OCI-LY1 (cell line): Measurements from ENCODE around the gene WNT2.

Source experiments
- H2AFZ ChIP-seq: fragments of 200-600 bp; sonication (generic), shearing (Covaris generic); 2 replicates; pipeline ENCODE4 v1.6.0; 2014; ENCODE audit warnings: antibody characterized with exemption, mild to moderate bottlenecking, low read length
- H3F3A ChIP-seq: fragments of 200-600 bp; sonication (generic), shearing (Covaris generic); 2 replicates; pipeline ENCODE4 v1.6.0; 2014; ENCODE audit warnings: mild to moderate bottlenecking, antibody characterized with exemption, low read length, moderate library complexity; ENCODE audit not compliant: insufficient read depth
- H3K27ac ChIP-seq: fragments of 200-600 bp; sonication (generic); 2 replicates; pipeline ENCODE4 v1.5.1; 2014; ENCODE audit warnings: low read length, mixed run types, mild to moderate bottlenecking, low read depth; ENCODE audit not compliant: poor library complexity, severe bottlenecking
- H3K27me3 ChIP-seq: fragments of 200-600 bp; sonication (generic); 2 replicates; pipeline ENCODE4 v1.6.0; 2014; ENCODE audit warnings: antibody characterized with exemption, mild to moderate bottlenecking, low read length, moderate library complexity; ENCODE audit not compliant: insufficient read depth
- H3K36me3 ChIP-seq: fragments of 200-600 bp; sonication (generic); 2 replicates; pipeline ENCODE4 v1.6.1; 2014; ENCODE audit warnings: mild to moderate bottlenecking, antibody characterized with exemption, low read length, moderate library complexity, mixed read lengths; ENCODE audit not compliant: insufficient read depth
- H3K4me1 ChIP-seq: fragments of 200-600 bp; sonication (generic); 2 replicates; pipeline ENCODE4 v1.5.1; 2014; ENCODE audit warnings: mild to moderate bottlenecking, low read length, moderate library complexity; ENCODE audit not compliant: insufficient read depth, severe bottlenecking
- H3K4me2 ChIP-seq: fragments of 200-600 bp; sonication (generic), shearing (Covaris generic); 2 replicates; pipeline ENCODE4 v1.6.1; 2014; ENCODE audit warnings: low read length
- H3K4me3 ChIP-seq: fragments of 200-600 bp; sonication (generic); 2 replicates; pipeline ENCODE4 v1.5.1; 2014; ENCODE audit warnings: low read length, low read depth, mild to moderate bottlenecking, mixed read lengths; ENCODE audit not compliant: poor library complexity, severe bottlenecking
- H3K79me2 ChIP-seq: fragments of 200-600 bp; shearing (Covaris generic); 2 replicates; pipeline ENCODE4 v1.6.1; 2016; ENCODE audit warnings: mixed run types, low read length, mixed read lengths; ENCODE audit not compliant: insufficient read depth
- H3K9ac ChIP-seq: fragments of 200-600 bp; sonication (generic), shearing (Covaris generic); 2 replicates; pipeline ENCODE4 v1.6.1; 2014; ENCODE audit warnings: mild to moderate bottlenecking, low read length, mixed read lengths
- H3K9me2 ChIP-seq: fragments of 200-600 bp; sonication (generic), shearing (Covaris generic); 2 replicates; pipeline ENCODE4 v1.6.1; 2014; ENCODE audit warnings: low read depth, mild to moderate bottlenecking, low read length, mixed read lengths
- H3K9me3 ChIP-seq: fragments of 200-600 bp; shearing (Covaris generic); 2 replicates; pipeline ENCODE4 v1.6.1; 2014; ENCODE audit warnings: low read length, mixed read lengths
- H4K20me1 ChIP-seq: fragments of 200-600 bp; sonication (generic), shearing (Covaris generic); 2 replicates; pipeline ENCODE4 v1.6.0; 2016; ENCODE audit warnings: mild to moderate bottlenecking, low read length; ENCODE audit not compliant: insufficient read depth
- EZH2 ChIP-seq: fragments of 200-600 bp; sonication (generic), shearing (Covaris generic); IDR thresholded peaks from 2 replicates; pipeline ENCODE4 v1.8.0; 2017; ENCODE audit warnings: borderline replicate concordance, mixed run types, mild to moderate bottlenecking, antibody characterized with exemption, low read length, moderate library complexity, mixed read lengths
- TF ChIP-seq, protein P1 (sequence below): fragments of 200-600 bp; sonication (generic), shearing (Covaris generic); IDR thresholded peaks from 2 replicates; pipeline ENCODE4 v1.5.1; 2017; ENCODE audit warnings: mild to moderate bottlenecking, antibody characterized with exemption, low read length, moderate library complexity, mixed read lengths

Gene WNT2

DNA sequence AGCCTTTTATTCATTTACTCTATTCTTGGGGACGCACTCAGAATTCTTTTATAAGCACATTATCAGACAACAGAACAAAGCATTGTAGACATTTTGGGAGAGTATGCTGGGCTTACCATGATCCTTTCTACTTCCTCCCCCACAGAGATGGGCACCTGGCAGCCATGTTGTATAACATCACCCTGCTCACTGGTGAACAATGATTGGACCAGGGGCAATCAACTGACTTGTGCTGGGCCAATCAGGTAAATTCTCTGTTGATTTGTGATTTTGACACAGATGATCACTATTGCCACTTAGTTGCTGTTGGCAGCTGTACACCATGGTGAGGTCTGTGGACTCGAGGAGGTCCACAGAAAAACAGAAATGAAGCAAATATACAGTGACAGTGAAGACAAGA, 43.7 kb downstream of the WNT2 start:
- H3K9ac ChIP-seq: no peak overlapping the region
- no peak overlapping the region for H3K4me2 ChIP-seq
- H2AFZ ChIP-seq: no peak overlapping the region
- no peaks in the 10 kb centered on the region for H4K20me1 ChIP-seq
- no peak for TF ChIP-seq EZH2
- TF ChIP-seq, protein P1, sequence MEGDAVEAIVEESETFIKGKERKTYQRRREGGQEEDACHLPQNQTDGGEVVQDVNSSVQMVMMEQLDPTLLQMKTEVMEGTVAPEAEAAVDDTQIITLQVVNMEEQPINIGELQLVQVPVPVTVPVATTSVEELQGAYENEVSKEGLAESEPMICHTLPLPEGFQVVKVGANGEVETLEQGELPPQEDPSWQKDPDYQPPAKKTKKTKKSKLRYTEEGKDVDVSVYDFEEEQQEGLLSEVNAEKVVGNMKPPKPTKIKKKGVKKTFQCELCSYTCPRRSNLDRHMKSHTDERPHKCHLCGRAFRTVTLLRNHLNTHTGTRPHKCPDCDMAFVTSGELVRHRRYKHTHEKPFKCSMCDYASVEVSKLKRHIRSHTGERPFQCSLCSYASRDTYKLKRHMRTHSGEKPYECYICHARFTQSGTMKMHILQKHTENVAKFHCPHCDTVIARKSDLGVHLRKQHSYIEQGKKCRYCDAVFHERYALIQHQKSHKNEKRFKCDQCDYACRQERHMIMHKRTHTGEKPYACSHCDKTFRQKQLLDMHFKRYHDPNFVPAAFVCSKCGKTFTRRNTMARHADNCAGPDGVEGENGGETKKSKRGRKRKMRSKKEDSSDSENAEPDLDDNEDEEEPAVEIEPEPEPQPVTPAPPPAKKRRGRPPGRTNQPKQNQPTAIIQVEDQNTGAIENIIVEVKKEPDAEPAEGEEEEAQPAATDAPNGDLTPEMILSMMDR: no peak
- H3K9me3 ChIP-seq: no peaks in the 10 kb centered on the region
- no peaks in the 10 kb centered on the region; the same call in 1 of the 2 replicates for H3K27me3 ChIP-seq
- H3K4me1 ChIP-seq: no peaks in the 10 kb centered on the region
- no peak overlapping the region for H3K27ac ChIP-seq
- no peaks in the 10 kb centered on the region for H3F3A ChIP-seq
- H3K79me2 ChIP-seq: no peaks in the 10 kb centered on the region
- H3K36me3 ChIP-seq: no peaks in the 10 kb centered on the region
- H3K4me3 ChIP-seq: no peak overlapping the region
- no peaks in the 10 kb centered on the region for H3K9me2 ChIP-seq

- H3K79me2 ChIP-seq: no peaks in the 10 kb centered on the region
- no peak overlapping the region for H3K9ac ChIP-seq
- no peak for TF ChIP-seq EZH2
- TF ChIP-seq, protein P1: no peak
- H3K4me2 ChIP-seq: no peak overlapping the region
- H3K27me3 ChIP-seq: no peaks in the 10 kb centered on the region; the same call in 1 of the 2 replicates
- H3F3A ChIP-seq: no peaks in the 10 kb centered on the region
- H3K9me3 ChIP-seq: no peaks in the 10 kb centered on the region
- no peaks in the 10 kb centered on the region for H3K9me2 ChIP-seq
- H2AFZ ChIP-seq: no peak overlapping the region
- no peaks in the 10 kb centered on the region for H3K36me3 ChIP-seq
- H4K20me1 ChIP-seq: no peaks in the 10 kb centered on the region
- H3K4me3 ChIP-seq: no peak overlapping the region
- H3K4me1 ChIP-seq: no peaks in the 10 kb centered on the region
- no peak overlapping the region for H3K27ac ChIP-seq
These were observed 44.8 kb downstream of the WNT2 start for GRCh38 chr7:117278040-117278439.

DNA sequence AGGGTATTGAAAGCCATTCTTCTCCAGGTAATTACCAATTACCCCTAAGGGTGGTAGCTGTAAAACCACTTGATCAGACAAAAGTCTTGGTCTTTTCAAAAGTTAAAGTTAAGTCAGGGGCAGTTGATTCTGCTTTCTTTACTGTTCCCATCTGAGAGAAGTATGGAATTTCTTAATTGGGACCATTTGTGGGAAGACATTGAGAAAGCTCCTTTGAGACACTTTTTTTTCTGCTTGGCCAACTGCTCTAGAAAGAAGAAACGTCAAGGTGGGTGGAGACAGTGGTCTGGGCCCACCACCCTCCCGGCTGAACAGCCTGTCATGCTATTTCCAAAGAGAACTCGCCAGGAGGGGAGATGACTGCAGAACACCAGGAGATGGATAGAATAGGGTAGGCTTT, 45.3 kb downstream of the WNT2 start:
- H3K79me2 ChIP-seq: no peaks in the 10 kb centered on the region
- H3K9me3 ChIP-seq: no peaks in the 10 kb centered on the region
- TF ChIP-seq EZH2: no peak
- H2AFZ ChIP-seq: no peak overlapping the region
- H3K9ac ChIP-seq: no peak overlapping the region
- H3K9me2 ChIP-seq: no peaks in the 10 kb centered on the region
- H4K20me1 ChIP-seq: no peaks in the 10 kb centered on the region
- H3K4me1 ChIP-seq: no peaks in the 10 kb centered on the region
- H3K27me3 ChIP-seq: no peaks in the 10 kb centered on the region; the same call in 1 of the 2 replicates
- H3K4me3 ChIP-seq: no peak overlapping the region
- no peak overlapping the region for H3K4me2 ChIP-seq
- H3K36me3 ChIP-seq: no peaks in the 10 kb centered on the region
- no peak overlapping the region for H3K27ac ChIP-seq
- no peaks in the 10 kb centered on the region for H3F3A ChIP-seq

- TF ChIP-seq, protein P1: no peak
- no peak for TF ChIP-seq EZH2
- no peak overlapping the region for H3K27ac ChIP-seq
These were observed 47.9 kb downstream of the WNT2 start for GRCh38 chr7:117274951-117275350.

More at GRCh38 chr7:117274951-117275350, 47.9 kb downstream of the WNT2 start:
- Histone ChIP-seq H4K20me1 (no peaks in the 10 kb centered on the region), H3F3A (no peaks in the 10 kb centered on the region), H3K9ac (no peak overlapping the region), H2AFZ (no peak overlapping the region), H3K4me1 (no peaks in the 10 kb centered on the region), H3K4me3 (no peak overlapping the region), H3K4me2 (no peak overlapping the region), H3K36me3 (no peaks in the 10 kb centered on the region), H3K79me2 (no peaks in the 10 kb centered on the region), H3K9me2 (no peaks in the 10 kb centered on the region), H3K27me3 (no peaks in the 10 kb centered on the region), H3K9me3 (no peaks in the 10 kb centered on the region)
